OCI-M2 (cell line): Measurements from ENCODE around the gene TXNDC11.

Experiments
- DNase-seq: peaks from one replicate; lab custom pipeline; 2025; ENCODE audit not compliant: unreplicated experiment; lab: John Stamatoyannopoulos, UW

The TXNDC11 gene

GRCh38 chr16:11676799-11677198 lies 65.9 kb downstream of the TXNDC11 start:
- no peak for DNase-seq

- DNase-seq = no peak
Measured at GRCh38 chr16:11675561-11676511, 66.8 kb downstream of the TXNDC11 start.

GRCh38 chr16:11674818-11675560 lies 67.7 kb downstream of the TXNDC11 start:
- DNase-seq = no peak

- no peak for DNase-seq
Measured at GRCh38 chr16:11674001-11674817, 68.4 kb downstream of the TXNDC11 start.

- no peak for DNase-seq
Measured at GRCh38 chr16:11673091-11674000, 69.3 kb downstream of the TXNDC11 start.

- DNase-seq = no peak
Measured at GRCh38 chr16:11672206-11673090, 70.2 kb downstream of the TXNDC11 start.

- no peak for DNase-seq
Measured at GRCh38 chr16:11671676-11672075, 71.0 kb downstream of the TXNDC11 start.

GRCh38 chr16:11671271-11671670 lies 71.4 kb downstream of the TXNDC11 start:
- DNase-seq = no peak

GRCh38 chr16:11670171-11671131 lies 72.2 kb downstream of the TXNDC11 start:
- no peak for DNase-seq

GRCh38 chr16:11669380-11670146 lies 73.1 kb downstream of the TXNDC11 start:
- no peak for DNase-seq

GRCh38 chr16:11668623-11669379 lies 73.9 kb downstream of the TXNDC11 start:
- DNase-seq = no peak

- peak; percentile 2 for DNase-seq
Measured at GRCh38 chr16:11667824-11668622, 74.6 kb downstream of the TXNDC11 start, which contains the start of gene SNN. Gene SNN (plus strand): TSS chr16:11668455. CDS start chr16:11676060, 7,605 bp downstream.

- DNase-seq = no peak
Measured at GRCh38 chr16:11667221-11667823, 75.3 kb downstream of the TXNDC11 start.

- DNase-seq = no peak
Measured at GRCh38 chr16:11666103-11667055, 76.3 kb downstream of the TXNDC11 start.
